Measurements from ENCODE around the gene CYP2C19. TPM values are rescaled to one million over a fixed set of nuclear protein-coding genes. Genes with fewer than 3 reads are reported as not detected.

The CYP2C19 gene
- total RNA-seq, result not detected in 3 replicates

- Mint-ChIP-seq H3K9me3 (peaks cover 10% of the 10 kb centered on the region), H3K4me1 (no peaks in the 10 kb centered on the region), H3K36me3 (no peaks in the 10 kb centered on the region), H3K4me3 (no peak within 1 kb of the TSS), H3K27ac (no peak within 1 kb of the TSS), H3K27me3 (ENCODE audit: low read depth) (no peaks in the 10 kb centered on the region)
- no peak for TF ChIP-seq CTCF (IDR thresholded peaks at IDR 0.05; ENCODE audit: unreplicated experiment)
- DNase-seq (ENCODE audit: low spot score in 2 of 2, unreplicated experiment in 2 of 2), result no peak
Observed at GRCh38 chr10:94762393-94762792, at the start of gene CYP2C19. Gene CYP2C19 (plus strand): TSS chr10:94762681. CDS start chr10:94762706, 25 bp downstream.

DNA sequence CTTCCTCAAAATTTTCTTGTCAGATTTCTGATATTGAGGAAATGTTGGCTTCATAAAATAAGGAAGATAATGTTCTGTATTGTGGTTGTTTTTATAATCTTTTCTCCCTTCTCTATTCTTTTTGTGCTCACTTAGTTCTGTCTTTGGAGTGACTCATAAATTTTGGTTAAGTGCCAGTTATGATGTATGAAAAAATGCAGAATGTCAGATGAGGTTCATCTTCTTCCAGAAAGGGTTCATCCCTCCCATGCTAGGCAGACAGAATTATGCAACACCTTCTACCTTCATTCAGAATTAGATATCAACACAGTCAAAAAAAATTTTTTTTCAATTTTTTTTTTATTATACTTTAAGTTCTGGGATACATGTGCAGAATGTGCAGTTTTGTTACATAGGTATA lies 36.6 kb upstream of the CYP2C19 start:
- Mint-ChIP-seq H3K27me3 (ENCODE audit: low read depth) (no peaks in the 10 kb centered on the region), H3K4me3 (no peak overlapping the region), H3K36me3 (no peaks in the 10 kb centered on the region), H3K4me1 (no peaks in the 10 kb centered on the region), H3K27ac (no peak overlapping the region), H3K9me3 (no peaks in the 10 kb centered on the region)
- no peak for DNase-seq (ENCODE audit: low spot score in 2 of 2, unreplicated experiment in 2 of 2)
- TF ChIP-seq CTCF (IDR thresholded peaks at IDR 0.05; ENCODE audit: unreplicated experiment), result no peak

- Mint-ChIP-seq H3K36me3 (no peaks in the 10 kb centered on the region), H3K27ac (no peak overlapping the region), H3K27me3 (ENCODE audit: low read depth) (no peaks in the 10 kb centered on the region), H3K4me3 (no peak overlapping the region), H3K9me3 (peaks cover 24% of the 10 kb centered on the region), H3K4me1 (no peaks in the 10 kb centered on the region)
- no peak for DNase-seq (ENCODE audit: low spot score in 2 of 2, unreplicated experiment in 2 of 2)
- no peak for TF ChIP-seq CTCF (IDR thresholded peaks at IDR 0.05; ENCODE audit: unreplicated experiment)
Observed at GRCh38 chr10:94735197-94735596, 27.3 kb upstream of the CYP2C19 start.

- H3K27me3 Mint-ChIP-seq (ENCODE audit: low read depth), result no peaks in the 10 kb centered on the region
Observed at GRCh38 chr10:94738588-94738987, 23.9 kb upstream of the CYP2C19 start.

DNA sequence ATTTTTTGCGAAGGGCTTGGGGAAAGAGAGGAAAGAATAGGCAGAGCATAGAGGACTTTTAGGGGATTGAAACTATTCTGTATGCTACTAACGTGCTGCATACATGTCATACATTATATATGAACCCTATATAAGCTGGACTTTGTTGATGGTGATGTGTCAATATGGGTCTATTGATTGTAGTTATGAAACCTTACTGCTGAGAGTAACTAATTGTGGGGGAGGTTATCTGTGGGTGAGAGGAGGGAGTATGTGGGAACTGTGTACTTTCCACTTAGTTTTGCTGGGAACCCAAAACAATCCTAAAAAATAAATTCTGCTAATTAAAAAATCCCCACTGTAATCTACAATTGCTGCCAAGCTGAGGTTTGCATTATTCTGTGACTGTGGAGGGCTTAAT lies 15.3 kb upstream of the CYP2C19 start:
- Mint-ChIP-seq H3K4me1 (no peaks in the 10 kb centered on the region), H3K9me3 (peaks cover 60% of the 10 kb centered on the region), H3K4me3 (no peak overlapping the region), H3K27me3 (ENCODE audit: low read depth) (no peaks in the 10 kb centered on the region), H3K36me3 (no peaks in the 10 kb centered on the region), H3K27ac (no peak overlapping the region)
- no peak for DNase-seq (ENCODE audit: low spot score in 2 of 2, unreplicated experiment in 2 of 2)
- TF ChIP-seq CTCF (IDR thresholded peaks at IDR 0.05; ENCODE audit: unreplicated experiment), result no peak

More at GRCh38 chr10:94738588-94738987, 23.9 kb upstream of the CYP2C19 start:
- H3K36me3 Mint-ChIP-seq, result no peaks in the 10 kb centered on the region
- no peaks in the 10 kb centered on the region for H3K4me1 Mint-ChIP-seq
- no peak for TF ChIP-seq CTCF (IDR thresholded peaks at IDR 0.05; ENCODE audit: unreplicated experiment)
- no peak overlapping the region for H3K27ac Mint-ChIP-seq
- DNase-seq (ENCODE audit: low spot score in 2 of 2, unreplicated experiment in 2 of 2), result no peak
- no peak overlapping the region for H3K4me3 Mint-ChIP-seq
- H3K9me3 Mint-ChIP-seq, result peaks cover 53% of the 10 kb centered on the region

- no peak overlapping the region for H3K4me3 Mint-ChIP-seq
- no peak for DNase-seq (ENCODE audit: low spot score in 2 of 2, unreplicated experiment in 2 of 2)
- H3K9me3 Mint-ChIP-seq, result peaks cover 60% of the 10 kb centered on the region
- no peak overlapping the region for H3K27ac Mint-ChIP-seq
- no peaks in the 10 kb centered on the region for H3K36me3 Mint-ChIP-seq
- TF ChIP-seq CTCF (IDR thresholded peaks at IDR 0.05; ENCODE audit: unreplicated experiment), result no peak
- no peaks in the 10 kb centered on the region for H3K4me1 Mint-ChIP-seq
- no peaks in the 10 kb centered on the region for H3K27me3 Mint-ChIP-seq (ENCODE audit: low read depth)
Observed at GRCh38 chr10:94747838-94748237, 14.6 kb upstream of the CYP2C19 start.

All from mesothelial cell of epicardium (in vitro differentiated cells).